ENCODE measurements around the gene ALOX5.
"Not testable (repeated sequence)": the region's sequence is repeated elsewhere in the genome, so short reads cannot be mapped to it uniquely, and the experiment has no call there.

The ALOX5 gene

GRCh38 chr10:45374350-45375052 lies 485 bp downstream of the ALOX5 start:
- in situ Hi-C loops (cut with MboI; ENCODE audit: low sequenced_read_pairs): no loop called here

GRCh38 chr10:45375101-45375500 lies 1.1 kb downstream of the ALOX5 start:
- in situ Hi-C loops (cut with MboI; ENCODE audit: low sequenced_read_pairs): no loop called here

- in situ Hi-C loops (cut with MboI; ENCODE audit: low sequenced_read_pairs): no loop called here
Measured at GRCh38 chr10:45375716-45376231, 1.8 kb downstream of the ALOX5 start.

GRCh38 chr10:45376371-45376801 lies 2.4 kb downstream of the ALOX5 start:
- in situ Hi-C loops (cut with MboI; ENCODE audit: low sequenced_read_pairs): no loop called here

- in situ Hi-C loops (cut with MboI; ENCODE audit: low sequenced_read_pairs): no loop called here
Measured at GRCh38 chr10:45377321-45377720, 3.3 kb downstream of the ALOX5 start.

- in situ Hi-C loops (cut with MboI; ENCODE audit: low sequenced_read_pairs): no loop called here
Measured at GRCh38 chr10:45377858-45378257, 3.8 kb downstream of the ALOX5 start.

GRCh38 chr10:45378914-45379726 lies 5.1 kb downstream of the ALOX5 start:
- in situ Hi-C loops (cut with MboI; ENCODE audit: low sequenced_read_pairs): no loop called here

- in situ Hi-C loops (cut with MboI; ENCODE audit: low sequenced_read_pairs): no loop called here
Measured at GRCh38 chr10:45379891-45380540, 6.0 kb downstream of the ALOX5 start.

GRCh38 chr10:45380903-45381620 lies 7.0 kb downstream of the ALOX5 start:
- in situ Hi-C loops (cut with MboI; ENCODE audit: low sequenced_read_pairs): no loop called here

GRCh38 chr10:45382591-45382990 lies 8.6 kb downstream of the ALOX5 start:
- in situ Hi-C loops (cut with MboI; ENCODE audit: low sequenced_read_pairs): no loop called here

GRCh38 chr10:45383682-45384330 lies 9.8 kb downstream of the ALOX5 start:
- in situ Hi-C loops (cut with MboI; ENCODE audit: low sequenced_read_pairs): no loop called here

GRCh38 chr10:45386657-45387056 lies 12.6 kb downstream of the ALOX5 start:
- in situ Hi-C loops (cut with MboI; ENCODE audit: low sequenced_read_pairs): no loop called here

GRCh38 chr10:45387096-45387893 lies 13.3 kb downstream of the ALOX5 start:
- in situ Hi-C loops (cut with MboI; ENCODE audit: low sequenced_read_pairs): no loop called here

GRCh38 chr10:45389671-45390070 lies 15.7 kb downstream of the ALOX5 start:
- in situ Hi-C loops (cut with MboI; ENCODE audit: low sequenced_read_pairs): not testable (repeated sequence)

GRCh38 chr10:45391636-45392035 lies 17.6 kb downstream of the ALOX5 start:
- in situ Hi-C loops (cut with MboI; ENCODE audit: low sequenced_read_pairs): not testable (repeated sequence)

- in situ Hi-C loops (cut with MboI; ENCODE audit: low sequenced_read_pairs): no loop called here
Measured at GRCh38 chr10:45395554-45395953, 21.5 kb downstream of the ALOX5 start.

GRCh38 chr10:45398595-45398994 lies 24.6 kb downstream of the ALOX5 start:
- in situ Hi-C loops (cut with MboI; ENCODE audit: low sequenced_read_pairs): no loop called here

- in situ Hi-C loops (cut with MboI; ENCODE audit: low sequenced_read_pairs): no loop called here
Measured at GRCh38 chr10:45399113-45399512, 25.1 kb downstream of the ALOX5 start.

GRCh38 chr10:45403151-45403550 lies 29.1 kb downstream of the ALOX5 start:
- in situ Hi-C loops (cut with MboI; ENCODE audit: low sequenced_read_pairs): no loop called here
